Measurements from ENCODE around the gene STOX2.

Gene STOX2

GRCh38 chr4:184003433-184003832 lies 98.3 kb downstream of the STOX2 start:
- Histone ChIP-seq H3K18ac (ENCODE audit: low read length) (no peak overlapping the region), H2BK5ac (ENCODE audit: low read length) (no peak overlapping the region), H2BK15ac (replicated peaks; ENCODE audit: low read depth) (no peak overlapping the region), H3K9ac (ENCODE audit: low read length) (no peak overlapping the region), H3K4me1 (ENCODE audit: control insufficient read depth, low read depth, low read length) (no peaks in the 10 kb centered on the region), H3K4me2 (ENCODE audit: low read length) (no peak overlapping the region), H3K23ac (ENCODE audit: low read length) (no peak overlapping the region), H3K79me1 (ENCODE audit: low read length) (no peaks in the 10 kb centered on the region), H3K56ac (ENCODE audit: low read length) (no peak overlapping the region), H2BK120ac (ENCODE audit: low read depth, low read length) (no peak overlapping the region), H4K5ac (ENCODE audit: low read length) (no peak overlapping the region), H3K4me3 (ENCODE audit: low read length) (no peak overlapping the region), H2AK5ac (ENCODE audit: low read length) (no peak overlapping the region), H3K79me2 (ENCODE audit: control insufficient read depth, insufficient read depth, low read length) (no peaks in the 10 kb centered on the region), H3K27ac (ENCODE audit: low read depth, low read length) (no peak overlapping the region), H3K36me3 (ENCODE audit: control insufficient read depth, insufficient read depth, low read length) (no peaks in the 10 kb centered on the region), H3K27me3 (ENCODE audit: insufficient read depth, low read length, poor library complexity) (no peaks in the 10 kb centered on the region), H3K4ac (ENCODE audit: low read depth, low read length) (no peak overlapping the region), H4K8ac (ENCODE audit: low read depth, low read length) (no peak overlapping the region)
- DNase-seq: no peak
- no CpG with 5 or more reads among the region's 4 CpGs for WGBS (ENCODE audit: extremely low coverage, insufficient coverage, low lambda C conversion rate)

- Histone ChIP-seq H3K4me1 (ENCODE audit: control insufficient read depth, low read depth, low read length) (no peaks in the 10 kb centered on the region), H3K36me3 (ENCODE audit: control insufficient read depth, insufficient read depth, low read length) (peaks cover 1% of the 10 kb centered on the region), H3K4me3 (ENCODE audit: low read length) (no peak overlapping the region), H4K5ac (ENCODE audit: low read length) (no peak overlapping the region), H2AK5ac (ENCODE audit: low read length) (no peak overlapping the region), H3K9ac (ENCODE audit: low read length) (no peak overlapping the region), H3K27me3 (ENCODE audit: insufficient read depth, low read length, poor library complexity) (no peaks in the 10 kb centered on the region), H3K23ac (ENCODE audit: low read length) (no peak overlapping the region), H3K56ac (ENCODE audit: low read length) (no peak overlapping the region), H2BK15ac (replicated peaks; ENCODE audit: low read depth) (no peak overlapping the region), H2BK120ac (ENCODE audit: low read depth, low read length) (no peak overlapping the region), H3K4me2 (ENCODE audit: low read length) (no peak overlapping the region), H3K27ac (ENCODE audit: low read depth, low read length) (no peak overlapping the region), H3K79me2 (ENCODE audit: control insufficient read depth, insufficient read depth, low read length) (no peaks in the 10 kb centered on the region), H3K79me1 (ENCODE audit: low read length) (no peaks in the 10 kb centered on the region), H2BK5ac (ENCODE audit: low read length) (no peak overlapping the region), H3K4ac (ENCODE audit: low read depth, low read length) (no peak overlapping the region), H4K8ac (ENCODE audit: low read depth, low read length) (no peak overlapping the region), H3K18ac (ENCODE audit: low read length) (no peak overlapping the region)
- no CpG with 5 or more reads among the region's 3 CpGs for WGBS (ENCODE audit: extremely low coverage, insufficient coverage, low lambda C conversion rate)
- DNase-seq: no peak
These were observed 102.8 kb downstream of the STOX2 start for GRCh38 chr4:184007891-184008290.

- no peaks in the 10 kb centered on the region for H3K27me3 ChIP-seq (ENCODE audit: insufficient read depth, low read length, poor library complexity)
- no peaks in the 10 kb centered on the region for H3K79me2 ChIP-seq (ENCODE audit: control insufficient read depth, insufficient read depth, low read length)
- H4K5ac ChIP-seq (ENCODE audit: low read length): no peak overlapping the region
- WGBS (ENCODE audit: extremely low coverage, insufficient coverage, low lambda C conversion rate): no CpG with 5 or more reads among the region's 14 CpGs
- H3K9ac ChIP-seq (ENCODE audit: low read length): no peak overlapping the region
- DNase-seq: no peak
- H3K4me2 ChIP-seq (ENCODE audit: low read length): no peak overlapping the region
- H3K18ac ChIP-seq (ENCODE audit: low read length): no peak overlapping the region
- H4K8ac ChIP-seq (ENCODE audit: low read depth, low read length): no peak overlapping the region
- H2BK5ac ChIP-seq (ENCODE audit: low read length): no peak overlapping the region
- no peak overlapping the region for H3K23ac ChIP-seq (ENCODE audit: low read length)
- H3K27ac ChIP-seq (ENCODE audit: low read depth, low read length): no peak overlapping the region
- no peak overlapping the region for H2BK120ac ChIP-seq (ENCODE audit: low read depth, low read length)
- no peak overlapping the region for H3K4ac ChIP-seq (ENCODE audit: low read depth, low read length)
- H2AK5ac ChIP-seq (ENCODE audit: low read length): no peak overlapping the region
- peaks cover 1% of the 10 kb centered on the region for H3K36me3 ChIP-seq (ENCODE audit: control insufficient read depth, insufficient read depth, low read length)
- no peaks in the 10 kb centered on the region for H3K4me1 ChIP-seq (ENCODE audit: control insufficient read depth, low read depth, low read length)
- no peak overlapping the region for H2BK15ac ChIP-seq (replicated peaks; ENCODE audit: low read depth)
- no peak overlapping the region for H3K56ac ChIP-seq (ENCODE audit: low read length)
- no peak overlapping the region for H3K4me3 ChIP-seq (ENCODE audit: low read length)
- H3K79me1 ChIP-seq (ENCODE audit: low read length): no peaks in the 10 kb centered on the region
These were observed 105.6 kb downstream of the STOX2 start for GRCh38 chr4:184010696-184011095.

- Histone ChIP-seq H3K18ac (ENCODE audit: low read length) (no peak overlapping the region), H3K79me2 (ENCODE audit: control insufficient read depth, insufficient read depth, low read length) (no peaks in the 10 kb centered on the region), H3K4me1 (ENCODE audit: control insufficient read depth, low read depth, low read length) (no peaks in the 10 kb centered on the region), H2BK120ac (ENCODE audit: low read depth, low read length) (no peak overlapping the region), H3K56ac (ENCODE audit: low read length) (no peak overlapping the region), H3K4ac (ENCODE audit: low read depth, low read length) (no peak overlapping the region), H3K27ac (ENCODE audit: low read depth, low read length) (no peak overlapping the region), H3K23ac (ENCODE audit: low read length) (no peak overlapping the region), H4K5ac (ENCODE audit: low read length) (no peak overlapping the region), H4K8ac (ENCODE audit: low read depth, low read length) (no peak overlapping the region), H2BK15ac (replicated peaks; ENCODE audit: low read depth) (no peak overlapping the region), H3K36me3 (ENCODE audit: control insufficient read depth, insufficient read depth, low read length) (peaks cover 1% of the 10 kb centered on the region), H3K4me2 (ENCODE audit: low read length) (no peak overlapping the region), H2BK5ac (ENCODE audit: low read length) (no peak overlapping the region), H3K27me3 (ENCODE audit: insufficient read depth, low read length, poor library complexity) (no peaks in the 10 kb centered on the region), H3K79me1 (ENCODE audit: low read length) (no peaks in the 10 kb centered on the region), H3K4me3 (ENCODE audit: low read length) (no peak overlapping the region), H3K9ac (ENCODE audit: low read length) (no peak overlapping the region), H2AK5ac (ENCODE audit: low read length) (no peak overlapping the region)
- no peak for DNase-seq
- WGBS (ENCODE audit: extremely low coverage, insufficient coverage, low lambda C conversion rate): no CpG with 5 or more reads among the region's 2 CpGs
These were observed 106.8 kb downstream of the STOX2 start for GRCh38 chr4:184011826-184012380.

GRCh38 chr4:184012937-184013336 lies 107.8 kb downstream of the STOX2 start:
- Histone ChIP-seq H3K56ac (ENCODE audit: low read length) (no peak overlapping the region), H3K4ac (ENCODE audit: low read depth, low read length) (no peak overlapping the region), H3K4me2 (ENCODE audit: low read length) (no peak overlapping the region), H3K9ac (ENCODE audit: low read length) (no peak overlapping the region), H3K4me1 (ENCODE audit: control insufficient read depth, low read depth, low read length) (no peaks in the 10 kb centered on the region), H3K27ac (ENCODE audit: low read depth, low read length) (no peak overlapping the region), H2BK120ac (ENCODE audit: low read depth, low read length) (no peak overlapping the region), H2AK5ac (ENCODE audit: low read length) (no peak overlapping the region), H3K4me3 (ENCODE audit: low read length) (no peak overlapping the region), H4K5ac (ENCODE audit: low read length) (no peak overlapping the region), H3K79me2 (ENCODE audit: control insufficient read depth, insufficient read depth, low read length) (no peaks in the 10 kb centered on the region), H3K27me3 (ENCODE audit: insufficient read depth, low read length, poor library complexity) (no peaks in the 10 kb centered on the region), H4K8ac (ENCODE audit: low read depth, low read length) (no peak overlapping the region), H3K36me3 (ENCODE audit: control insufficient read depth, insufficient read depth, low read length) (peaks cover 1% of the 10 kb centered on the region), H3K79me1 (ENCODE audit: low read length) (no peaks in the 10 kb centered on the region), H3K18ac (ENCODE audit: low read length) (no peak overlapping the region), H3K23ac (ENCODE audit: low read length) (no peak overlapping the region), H2BK5ac (ENCODE audit: low read length) (no peak overlapping the region), H2BK15ac (replicated peaks; ENCODE audit: low read depth) (no peak overlapping the region)
- WGBS (ENCODE audit: extremely low coverage, insufficient coverage, low lambda C conversion rate): no CpG with 5 or more reads among the region's 3 CpGs
- peak; percentile 60 for DNase-seq

GRCh38 chr4:184014301-184014700 lies 109.2 kb downstream of the STOX2 start:
- Histone ChIP-seq H3K79me1 (ENCODE audit: low read length) (no peaks in the 10 kb centered on the region), H2BK15ac (replicated peaks; ENCODE audit: low read depth) (no peak overlapping the region), H3K23ac (ENCODE audit: low read length) (no peak overlapping the region), H4K5ac (ENCODE audit: low read length) (no peak overlapping the region), H3K4me1 (ENCODE audit: control insufficient read depth, low read depth, low read length) (no peaks in the 10 kb centered on the region), H3K27ac (ENCODE audit: low read depth, low read length) (no peak overlapping the region), H3K27me3 (ENCODE audit: insufficient read depth, low read length, poor library complexity) (no peaks in the 10 kb centered on the region), H3K56ac (ENCODE audit: low read length) (no peak overlapping the region), H4K8ac (ENCODE audit: low read depth, low read length) (no peak overlapping the region), H2BK120ac (ENCODE audit: low read depth, low read length) (no peak overlapping the region), H2BK5ac (ENCODE audit: low read length) (no peak overlapping the region), H3K4me2 (ENCODE audit: low read length) (no peak overlapping the region), H3K4ac (ENCODE audit: low read depth, low read length) (no peak overlapping the region), H3K79me2 (ENCODE audit: control insufficient read depth, insufficient read depth, low read length) (no peaks in the 10 kb centered on the region), H3K36me3 (ENCODE audit: control insufficient read depth, insufficient read depth, low read length) (peaks cover 1% of the 10 kb centered on the region), H2AK5ac (ENCODE audit: low read length) (no peak overlapping the region), H3K9ac (ENCODE audit: low read length) (no peak overlapping the region), H3K4me3 (ENCODE audit: low read length) (no peak overlapping the region), H3K18ac (ENCODE audit: low read length) (no peak overlapping the region)
- no CpG with 5 or more reads among the region's 6 CpGs for WGBS (ENCODE audit: extremely low coverage, insufficient coverage, low lambda C conversion rate)
- no peak for DNase-seq
